ENCODE measurements around the gene ADAMTSL1.

- no peak for TF ChIP-seq EP300 (IDR thresholded peaks at IDR 0.05)
- no peak for TF ChIP-seq POLR2A (IDR thresholded peaks at IDR 0.05)
- no peak for TF ChIP-seq CTCF (IDR thresholded peaks at IDR 0.05)
Measured at GRCh38 chr9:18496256-18497000, 22.5 kb downstream of the ADAMTSL1 start.

Measured in suprapubic skin (tissue), 3 donors.